Bronchial smooth muscle cell (primary cell): ENCODE results near the gene OR52J3. TPM values are rescaled to one million over a fixed set of nuclear protein-coding genes. Genes with fewer than 3 reads are reported as not detected.

Experiments used
- total RNA-seq: library from RNA; depleted of rRNA; stranded (reverse); fragments of >200 nt; gene quantifications from 2 replicates; pipeline ENCODE4 v1.2.1, GENCODE V29; 2014

OR52J3 gene
- not detected in 2 replicates for total RNA-seq

DNA sequence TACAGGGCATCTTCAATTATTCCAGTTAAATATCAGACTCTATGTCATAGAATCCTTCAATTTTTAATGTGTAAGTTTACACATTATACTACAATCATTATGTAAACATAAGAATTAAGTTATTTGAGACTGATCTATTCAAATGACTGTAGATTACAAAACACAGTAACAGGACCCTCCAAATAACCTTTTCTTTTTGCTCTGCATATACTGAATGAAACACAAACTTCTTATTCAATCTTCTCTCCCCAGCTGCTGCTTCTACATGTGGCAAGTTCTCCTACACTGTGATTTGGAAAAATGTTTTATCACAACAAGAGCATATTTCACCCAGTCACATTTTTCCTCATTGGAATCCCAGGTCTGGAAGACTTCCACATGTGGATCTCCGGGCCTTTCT, at the start of gene OR52J3:
Gene OR52J3 (plus strand): TSS at position 301 of the 400 bp plus-strand sequence. CDS start 0 bp downstream, at position 301.

DNA sequence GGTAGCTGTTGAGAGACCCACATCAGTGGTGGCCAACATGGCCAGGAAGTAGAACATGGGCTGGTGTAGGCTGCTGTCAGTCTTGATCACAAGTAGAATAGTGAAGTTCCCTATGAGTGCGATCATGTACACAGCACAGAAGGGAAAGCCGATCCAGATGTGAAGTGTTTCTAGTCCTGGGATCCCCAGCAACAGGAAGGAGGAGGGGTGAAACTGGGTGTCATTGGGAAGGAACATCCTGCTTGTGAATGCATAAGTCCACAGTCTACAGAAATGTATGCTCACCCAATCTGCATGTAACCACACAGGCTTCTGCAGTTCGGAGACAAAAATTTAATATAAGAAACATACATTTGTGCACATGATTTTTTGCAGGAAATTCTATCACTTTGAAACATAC, 13.1 kb downstream of the OR52J3 start, which contains the start of gene OR52E2:
Gene OR52E2 (minus strand): TSS at position 237 of the 400 bp plus-strand sequence. CDS start 0 bp downstream, at position 237.

DNA sequence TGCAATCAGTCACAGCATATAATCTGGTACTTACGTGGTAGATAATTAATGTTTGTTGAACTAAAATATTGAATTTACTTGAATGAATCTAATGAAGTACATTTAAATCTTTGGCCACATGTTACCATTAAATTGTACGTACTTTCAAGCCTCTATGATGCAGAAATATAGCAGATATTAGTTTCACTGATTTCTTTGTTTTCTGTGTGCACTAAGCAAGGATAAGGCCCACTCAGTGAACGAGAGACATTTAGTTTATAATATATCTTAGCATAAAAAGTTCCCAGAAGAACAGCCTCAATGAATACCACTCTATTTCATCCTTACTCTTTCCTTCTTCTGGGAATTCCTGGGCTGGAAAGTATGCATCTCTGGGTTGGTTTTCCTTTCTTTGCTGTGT, 22.9 kb downstream of the OR52J3 start, which contains the start of gene OR52E1:
Gene OR52E1 (plus strand): TSS at position 301 of the 400 bp plus-strand sequence.

Other genes starting within 250 kb of the OR52J3 start
- gene OR52R1, start 242.1 kb upstream of the OR52J3 start, total RNA-seq, result not detected in 2 replicates
- gene OR51F2, start 225.2 kb upstream of the OR52J3 start, total RNA-seq, result not detected in 2 replicates
- not detected in 2 replicates for gene OR51S1, start 197.3 kb upstream of the OR52J3 start, total RNA-seq
- gene OR51T1, start 164.6 kb upstream of the OR52J3 start, total RNA-seq, result not detected in 2 replicates
- not detected in 2 replicates for gene OR51A7, start 142.7 kb upstream of the OR52J3 start, total RNA-seq
- not detected in 2 replicates for gene OR51G2, start 127.2 kb upstream of the OR52J3 start, total RNA-seq
- gene OR51G1, start 122.2 kb upstream of the OR52J3 start, total RNA-seq, result not detected in 2 replicates
- gene OR51A4, start 98.9 kb upstream of the OR52J3 start, total RNA-seq, result not detected in 2 replicates
- not detected in 2 replicates for gene OR51A2, start 90.8 kb upstream of the OR52J3 start, total RNA-seq
- not detected in 2 replicates for gene OR51L1, start 51.7 kb upstream of the OR52J3 start, total RNA-seq
- gene OR52E2, start 13.1 kb downstream of the OR52J3 start, total RNA-seq, result not detected in 2 replicates
- 0.16 TPM in 1 of 2 replicates, not detected in the other for gene OR52E1, start 23.0 kb downstream of the OR52J3 start, total RNA-seq
- not detected in 2 replicates for gene OR52A5, start 91.8 kb downstream of the OR52J3 start, total RNA-seq
- not detected in 2 replicates for gene OR52A1, start 108.2 kb downstream of the OR52J3 start, total RNA-seq
- gene OR51V1, start 154.2 kb downstream of the OR52J3 start, total RNA-seq, result not detected in 2 replicates
- gene HBB, start 180.5 kb downstream of the OR52J3 start, total RNA-seq, result not detected in 2 replicates
- 0.34 TPM in 1 of 2 replicates, not detected in the other for gene HBD, start 188.0 kb downstream of the OR52J3 start, total RNA-seq
- gene HBG1, start 203.3 kb downstream of the OR52J3 start, total RNA-seq, result not detected in 2 replicates
- gene HBG2, start 208.3 kb downstream of the OR52J3 start, total RNA-seq, result 0.32 TPM in 1 of 2 replicates, not detected in the other
- 0.09 TPM in 1 of 2 replicates, not detected in the other for gene HBE1, start 223.4 kb downstream of the OR52J3 start, total RNA-seq